NB4 (cell line): ENCODE results near the gene MYEOV.

ENCODE experiments used
- DNase-seq: peaks from one replicate; pipeline ENCODE4 v3.0.0; 2010; ENCODE audit warnings: low read depth
- H3K4me3 ChIP-seq: one replicate; pipeline ENCODE4 v1.5.1; 2011; ENCODE audit warnings: mild to moderate bottlenecking, low read depth, low read length, moderate library complexity
- MYC ChIP-seq: IDR thresholded peaks from 2 replicates; pipeline ENCODE4 v1.6.1; 2011; ENCODE audit warnings: low read depth, low read length
- POLR2A ChIP-seq: IDR thresholded peaks from 2 replicates; pipeline ENCODE4 v1.6.1; 2011; ENCODE audit warnings: mild to moderate bottlenecking; ENCODE audit not compliant: insufficient read length; ENCODE audit errors: extremely low read depth
- TF ChIP-seq, protein P1 (sequence below): IDR thresholded peaks from one replicate; pipeline ENCODE4 v1.5.1; 2012; ENCODE audit warnings: low read depth, low read length
- TF ChIP-seq, protein P2 (sequence below): IDR thresholded peaks from 2 replicates; pipeline ENCODE4 v1.6.1; 2011; ENCODE audit warnings: low read depth, low read length

Gene MYEOV

DNA sequence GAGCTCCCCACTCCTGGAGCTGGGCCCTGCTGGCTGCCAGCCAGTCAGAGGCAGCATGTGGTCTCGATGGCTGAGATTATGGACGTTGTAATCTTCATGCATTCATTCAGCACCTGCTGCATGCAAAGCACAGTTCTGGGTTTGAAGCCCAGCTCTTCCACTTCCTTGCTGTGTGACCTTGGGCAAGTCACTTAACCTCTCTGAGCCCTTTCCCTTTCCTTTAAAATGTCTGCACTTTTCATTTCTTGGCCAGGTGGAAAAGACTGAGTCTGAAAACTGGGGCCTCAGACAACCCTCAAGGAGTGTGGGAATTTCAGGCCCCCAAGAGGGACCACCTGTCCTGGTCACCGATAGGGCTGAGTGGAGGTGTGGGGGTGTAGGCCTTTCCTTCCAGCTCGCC is 24.6 kb upstream of the MYEOV start:
- DNase-seq = no peak
- TF ChIP-seq POLR2A (no peak), MYC (no peak)
- TF ChIP-seq, protein P1, sequence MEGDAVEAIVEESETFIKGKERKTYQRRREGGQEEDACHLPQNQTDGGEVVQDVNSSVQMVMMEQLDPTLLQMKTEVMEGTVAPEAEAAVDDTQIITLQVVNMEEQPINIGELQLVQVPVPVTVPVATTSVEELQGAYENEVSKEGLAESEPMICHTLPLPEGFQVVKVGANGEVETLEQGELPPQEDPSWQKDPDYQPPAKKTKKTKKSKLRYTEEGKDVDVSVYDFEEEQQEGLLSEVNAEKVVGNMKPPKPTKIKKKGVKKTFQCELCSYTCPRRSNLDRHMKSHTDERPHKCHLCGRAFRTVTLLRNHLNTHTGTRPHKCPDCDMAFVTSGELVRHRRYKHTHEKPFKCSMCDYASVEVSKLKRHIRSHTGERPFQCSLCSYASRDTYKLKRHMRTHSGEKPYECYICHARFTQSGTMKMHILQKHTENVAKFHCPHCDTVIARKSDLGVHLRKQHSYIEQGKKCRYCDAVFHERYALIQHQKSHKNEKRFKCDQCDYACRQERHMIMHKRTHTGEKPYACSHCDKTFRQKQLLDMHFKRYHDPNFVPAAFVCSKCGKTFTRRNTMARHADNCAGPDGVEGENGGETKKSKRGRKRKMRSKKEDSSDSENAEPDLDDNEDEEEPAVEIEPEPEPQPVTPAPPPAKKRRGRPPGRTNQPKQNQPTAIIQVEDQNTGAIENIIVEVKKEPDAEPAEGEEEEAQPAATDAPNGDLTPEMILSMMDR = no peak
- TF ChIP-seq, protein P2, sequence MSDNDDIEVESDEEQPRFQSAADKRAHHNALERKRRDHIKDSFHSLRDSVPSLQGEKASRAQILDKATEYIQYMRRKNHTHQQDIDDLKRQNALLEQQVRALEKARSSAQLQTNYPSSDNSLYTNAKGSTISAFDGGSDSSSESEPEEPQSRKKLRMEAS = no peak

DNA sequence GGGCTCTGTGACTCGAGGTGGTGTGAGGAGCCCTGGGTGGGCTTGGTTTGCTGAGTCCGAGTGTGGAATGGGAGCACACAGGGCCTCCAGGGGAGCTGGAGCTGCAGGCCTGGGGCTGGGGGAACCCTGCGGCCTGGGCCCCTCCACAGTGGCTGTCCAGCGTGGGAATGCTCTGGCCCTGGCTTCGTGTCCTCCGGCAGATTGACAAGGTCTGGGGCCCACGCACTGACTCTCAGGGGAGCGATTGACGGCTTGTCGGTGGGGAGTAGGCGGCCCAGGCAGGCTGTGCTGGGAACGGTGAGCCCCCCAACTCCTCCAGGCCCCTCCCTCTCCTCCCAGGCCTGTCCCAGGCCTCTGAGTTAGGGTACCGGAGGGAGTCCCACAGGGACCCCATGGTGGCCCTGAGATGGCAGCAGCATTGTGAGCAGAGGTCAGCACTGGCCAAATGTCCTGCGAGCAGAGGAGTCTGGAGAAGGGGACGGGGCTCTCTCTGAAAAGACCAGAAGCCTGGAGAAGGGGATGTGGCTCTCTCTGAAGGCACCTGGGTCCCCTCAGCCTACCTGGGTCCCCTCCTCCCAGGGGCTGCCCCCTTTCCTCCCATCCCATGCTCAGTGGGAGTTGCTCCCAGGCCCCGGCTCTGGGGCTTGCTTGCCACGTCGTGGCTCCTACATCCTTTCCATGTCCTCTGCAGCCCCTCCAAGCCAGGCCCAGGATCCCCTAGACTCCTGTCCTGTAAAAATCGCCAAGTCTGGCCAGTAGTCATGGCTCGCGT is 23.8 kb upstream of the MYEOV start:
- no peak for DNase-seq
- H3K4me3 ChIP-seq = no peak overlapping the region
- TF ChIP-seq, protein P2 = no peak
- TF ChIP-seq, protein P1 = no peak
- TF ChIP-seq POLR2A = no peak
- TF ChIP-seq MYC = no peak

More for the DNA sequence above, 24.6 kb upstream of the MYEOV start:
- H3K4me3 ChIP-seq = no peak overlapping the region

DNA sequence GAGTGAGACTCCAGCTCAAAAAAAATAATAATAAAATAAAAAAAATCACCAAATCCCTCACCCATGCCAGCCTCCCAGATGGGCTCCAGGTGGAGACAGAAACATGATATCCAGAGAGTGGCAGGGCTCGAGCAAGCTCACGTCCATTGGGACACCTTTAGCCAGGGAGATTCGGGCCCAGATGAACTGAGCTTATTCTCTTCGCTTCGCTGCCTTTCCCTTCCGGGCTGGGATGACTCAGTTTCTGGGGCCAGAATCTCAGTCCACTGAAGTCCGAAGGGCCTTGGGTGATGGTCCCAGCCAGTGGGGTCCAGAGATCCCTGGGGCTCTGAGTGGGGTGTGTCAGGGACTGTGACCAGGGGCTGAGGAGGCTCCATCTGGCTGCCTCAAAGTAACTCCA is 23.0 kb upstream of the MYEOV start:
- H3K4me3 ChIP-seq = no peak overlapping the region
- no peak for TF ChIP-seq MYC
- no peak for TF ChIP-seq POLR2A
- TF ChIP-seq, protein P1 = no peak
- TF ChIP-seq, protein P2 = no peak
- DNase-seq = no peak

DNA sequence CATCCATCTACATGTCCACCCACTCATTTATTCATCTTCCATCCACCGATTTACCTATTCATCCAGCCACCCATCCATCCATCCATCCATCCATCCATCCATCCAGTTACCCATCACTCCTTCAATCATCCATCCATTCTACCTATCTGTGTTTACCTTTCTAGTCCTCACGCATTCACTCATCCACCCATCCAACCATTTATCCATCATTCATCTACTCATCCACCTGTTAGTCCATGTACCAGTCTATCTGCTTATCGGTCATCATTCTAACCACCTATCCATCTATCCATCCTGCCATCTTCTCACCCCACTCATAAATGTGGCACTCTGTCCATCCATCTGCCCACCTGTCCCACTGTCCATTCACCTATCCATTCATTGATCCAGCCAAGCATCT is 21.9 kb upstream of the MYEOV start:
- TF ChIP-seq POLR2A = no peak
- TF ChIP-seq MYC = no peak
- TF ChIP-seq, protein P1 = no peak
- TF ChIP-seq, protein P2 = no peak
- no peak for DNase-seq
- no peak overlapping the region for H3K4me3 ChIP-seq

DNA sequence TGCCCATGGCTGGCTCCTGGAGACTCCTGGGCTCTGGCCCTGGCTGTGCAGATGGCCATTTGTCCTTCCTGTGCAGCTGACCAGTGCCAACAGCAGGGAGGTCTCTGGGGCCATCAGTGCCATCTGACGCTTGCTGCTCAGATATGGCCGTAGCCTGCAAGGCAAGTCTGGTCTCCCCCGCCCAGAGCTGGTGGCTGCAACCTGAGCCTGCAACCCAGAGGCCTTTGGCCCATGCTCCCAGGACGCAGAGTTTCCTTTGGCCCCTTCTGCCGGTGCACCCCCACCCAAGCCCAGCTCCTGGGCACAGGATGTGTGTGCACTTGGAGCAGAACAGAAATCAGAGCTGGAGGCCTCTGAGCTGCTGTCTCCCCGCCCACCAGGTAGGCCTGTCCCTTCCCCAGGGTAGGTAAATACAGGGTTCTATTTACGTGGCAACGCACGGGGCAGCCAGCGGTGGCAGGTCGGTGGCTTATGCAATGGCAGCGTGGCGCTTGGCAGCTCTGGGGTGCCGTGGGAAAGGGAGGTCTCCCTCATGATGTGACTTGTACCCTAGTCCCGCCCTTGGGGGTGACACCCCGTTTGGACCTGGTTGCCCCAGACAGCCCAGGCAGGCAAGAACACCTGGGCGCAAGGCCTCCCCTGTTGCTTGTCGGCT is 21.0 kb upstream of the MYEOV start:
- TF ChIP-seq, protein P2 = no peak
- TF ChIP-seq MYC (no peak), POLR2A (no peak)
- TF ChIP-seq, protein P1 = no peak
- no peak overlapping the region for H3K4me3 ChIP-seq
- no peak for DNase-seq
